Retinal pigment epithelial cell (primary cell): Measurements from ENCODE around the gene AGFG2.
"Not testable (repeated sequence)": the region's sequence is repeated elsewhere in the genome, so short reads cannot be mapped to it uniquely, and the experiment has no call there.

Experiments
- DNase-seq: peaks from one replicate; pipeline ENCODE4 v3.0.0-alpha.2; 2010; ENCODE audit warnings: low read depth
- H3K4me3 ChIP-seq: 2 replicates; pipeline ENCODE4 v1.5.1; 2011; ENCODE audit warnings: mild to moderate bottlenecking, low read length, control low read depth, moderate library complexity
- CTCF ChIP-seq: conservative IDR thresholded peaks from 2 replicates; pipeline ENCODE4 v1.5.1; 2011; ENCODE audit warnings: low read depth, low read length, control low read depth, inconsistent platforms

Gene AGFG2

GRCh38 chr7:100544386-100544785 is 5.4 kb downstream of the AGFG2 start:
- no peak for DNase-seq
- no peak for TF ChIP-seq CTCF

DNA sequence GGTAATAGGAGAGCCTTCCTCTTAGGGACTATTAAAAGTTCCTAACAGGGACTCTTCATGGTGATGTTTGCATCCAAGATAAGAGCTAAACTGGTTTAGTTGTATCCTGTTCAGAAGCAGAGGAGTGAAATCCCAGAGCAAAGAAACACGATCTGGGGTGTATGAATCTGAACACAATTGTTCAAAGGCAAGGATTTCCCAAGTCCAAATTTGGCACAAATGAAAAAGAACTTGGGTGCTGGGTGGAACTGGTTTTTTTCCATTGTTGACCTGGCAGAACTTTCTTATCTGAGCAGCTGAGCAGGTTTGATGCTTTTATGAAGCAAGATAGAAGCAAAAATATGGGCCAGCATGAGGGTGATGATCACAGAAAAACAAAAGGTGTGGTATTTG is 6.0 kb downstream of the AGFG2 start:
- H3K4me3 ChIP-seq: no peak overlapping the region
- no peak for TF ChIP-seq CTCF
- DNase-seq: no peak

More at GRCh38 chr7:100544386-100544785, 5.4 kb downstream of the AGFG2 start:
- H3K4me3 ChIP-seq: no peak overlapping the region

DNA sequence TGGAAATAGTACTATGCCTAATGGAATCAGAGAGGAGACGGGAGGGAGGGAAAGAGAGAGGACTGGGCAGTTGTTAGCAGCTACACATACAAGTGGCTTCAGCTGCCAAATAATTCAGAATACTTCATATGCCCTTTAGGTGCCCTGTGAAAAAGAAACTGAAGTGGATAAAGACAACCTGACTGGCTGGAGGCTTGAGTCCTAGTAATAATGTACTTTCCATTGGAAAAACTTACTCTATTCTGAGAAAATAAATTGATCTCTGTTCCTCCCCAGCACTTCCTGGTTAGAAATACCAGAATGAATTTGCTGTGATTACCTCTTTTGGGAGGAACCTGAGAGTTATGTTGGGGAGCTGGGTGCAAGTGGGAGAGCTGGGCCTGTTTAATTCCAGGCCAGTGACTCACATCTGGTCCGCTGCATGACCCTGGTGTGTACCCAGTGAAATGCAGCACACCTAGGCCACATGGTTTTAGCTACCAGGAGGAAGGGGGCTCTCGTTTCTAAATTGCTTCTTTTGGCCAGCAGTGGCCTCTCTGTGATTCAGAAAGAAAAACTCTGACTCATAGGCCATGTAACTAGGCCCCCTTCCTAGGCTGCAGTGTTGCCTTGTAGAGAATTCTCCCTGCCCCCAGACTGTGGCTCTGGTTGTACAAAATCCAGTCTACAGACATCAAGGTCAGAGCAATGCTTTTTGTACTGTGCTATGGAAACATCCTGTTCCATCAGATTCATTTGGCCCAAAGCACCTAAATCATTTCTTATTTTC is 6.5 kb downstream of the AGFG2 start:
- DNase-seq: peak; percentile 68
- no peak overlapping the region for H3K4me3 ChIP-seq
- no peak for TF ChIP-seq CTCF

DNA sequence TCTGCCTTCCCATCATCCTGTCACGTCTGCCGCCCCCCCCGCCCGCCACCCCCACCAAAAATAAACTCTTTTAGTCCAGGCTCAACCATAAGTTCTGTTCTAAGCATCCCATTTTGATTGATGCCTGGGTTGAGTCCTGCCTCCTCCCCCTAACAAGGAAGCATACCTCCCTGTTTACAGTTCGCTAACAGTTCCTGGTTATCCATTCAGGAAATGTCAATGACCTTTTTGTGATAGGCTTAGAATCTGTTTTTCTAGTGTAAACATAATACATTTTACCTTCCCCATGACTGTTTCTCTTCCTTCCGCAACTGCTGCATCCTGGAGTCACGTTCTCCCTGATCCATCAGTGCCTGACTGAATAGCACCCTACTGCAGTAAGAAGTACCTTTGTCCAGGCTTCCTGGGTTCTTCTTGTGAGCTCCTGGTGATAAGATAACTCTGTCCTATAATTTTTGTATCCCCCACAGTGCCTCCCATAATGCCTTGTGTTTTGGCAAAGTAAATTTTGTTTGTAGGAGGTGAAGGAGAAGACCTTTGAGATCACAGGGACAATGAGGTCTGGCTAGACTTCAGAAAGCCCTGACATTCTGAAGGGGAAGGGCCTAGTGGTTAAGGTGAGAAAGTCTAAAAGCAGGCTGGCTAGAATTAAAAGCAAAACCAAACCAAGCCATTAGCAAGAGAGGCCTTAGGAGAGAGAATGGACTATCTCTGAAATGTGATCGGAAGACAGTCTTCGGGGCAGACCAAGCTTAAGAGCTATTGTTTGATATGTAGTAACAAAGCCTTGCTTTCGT is 7.3 kb downstream of the AGFG2 start:
- no peak for DNase-seq
- TF ChIP-seq CTCF: no peak
- no peak overlapping the region for H3K4me3 ChIP-seq

DNA sequence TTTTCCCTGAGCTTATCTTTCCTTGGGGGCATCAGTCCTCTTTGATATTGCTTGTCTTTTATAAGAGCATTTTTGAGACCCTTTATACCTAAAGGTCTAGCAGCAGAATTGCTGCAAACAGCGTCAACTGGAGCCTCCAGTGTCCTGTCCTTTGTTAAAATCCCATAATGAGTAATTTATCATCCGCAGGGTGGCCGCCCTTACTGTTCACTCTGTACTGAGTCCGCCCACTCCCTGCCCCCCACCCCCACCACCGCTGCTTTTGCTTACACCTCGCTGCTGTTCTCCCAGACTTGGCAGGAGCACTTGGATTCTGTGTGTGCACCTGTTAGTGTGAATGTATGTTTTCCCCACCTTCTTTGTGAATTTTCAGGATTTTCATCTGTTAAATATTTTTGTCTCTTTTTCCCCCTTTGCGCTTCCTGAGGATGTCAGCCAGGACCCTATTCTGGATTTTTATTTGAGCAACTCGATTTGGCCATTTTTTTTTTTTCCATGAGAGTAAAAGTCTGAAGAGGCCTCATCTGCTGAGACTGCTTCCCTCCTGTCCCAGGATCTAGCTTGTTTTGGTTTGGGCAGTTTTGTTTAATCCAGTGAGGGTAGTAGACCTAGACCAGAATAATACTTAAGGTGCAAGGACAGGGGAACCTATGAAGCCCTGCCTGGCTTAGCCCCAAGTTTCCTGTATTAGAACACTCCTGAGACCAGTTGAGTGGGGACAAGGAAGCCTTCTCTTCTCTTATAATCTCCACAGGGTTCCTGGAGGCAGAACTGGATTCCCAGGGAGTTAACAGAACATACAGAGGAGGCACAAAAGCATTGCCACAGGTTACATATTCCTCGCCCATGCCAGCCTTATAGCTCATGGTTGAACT is 8.2 kb downstream of the AGFG2 start:
- no peak for TF ChIP-seq CTCF
- H3K4me3 ChIP-seq: no peak overlapping the region
- DNase-seq: no peak

DNA sequence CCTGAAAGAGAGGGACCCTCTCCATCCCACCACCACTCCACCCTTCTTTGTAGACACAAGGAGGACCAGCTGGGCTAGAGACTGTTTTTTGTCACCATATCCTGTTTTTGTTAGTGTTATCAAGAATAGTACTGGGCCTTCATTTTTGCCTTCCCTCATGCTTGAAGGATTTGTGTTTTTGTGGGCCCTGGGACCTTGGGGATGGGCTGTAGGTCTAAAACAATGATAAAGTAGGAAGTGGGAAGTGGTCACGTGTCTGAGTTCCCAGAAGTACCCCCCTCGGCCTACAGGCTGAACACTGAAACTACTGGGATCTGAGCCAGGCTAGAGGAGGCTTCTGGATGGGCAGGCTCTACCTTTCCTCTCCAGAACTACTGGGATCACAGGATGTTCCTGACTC is 8.9 kb downstream of the AGFG2 start:
- no peak for DNase-seq
- H3K4me3 ChIP-seq: no peak overlapping the region
- TF ChIP-seq CTCF: no peak

- DNase-seq, H3K4me3 ChIP-seq: not testable (repeated sequence)
Measured at GRCh38 chr7:100548446-100548845, 9.4 kb downstream of the AGFG2 start.
